ENCODE data around the gene SMARCAD1.

Gene SMARCAD1

DNA sequence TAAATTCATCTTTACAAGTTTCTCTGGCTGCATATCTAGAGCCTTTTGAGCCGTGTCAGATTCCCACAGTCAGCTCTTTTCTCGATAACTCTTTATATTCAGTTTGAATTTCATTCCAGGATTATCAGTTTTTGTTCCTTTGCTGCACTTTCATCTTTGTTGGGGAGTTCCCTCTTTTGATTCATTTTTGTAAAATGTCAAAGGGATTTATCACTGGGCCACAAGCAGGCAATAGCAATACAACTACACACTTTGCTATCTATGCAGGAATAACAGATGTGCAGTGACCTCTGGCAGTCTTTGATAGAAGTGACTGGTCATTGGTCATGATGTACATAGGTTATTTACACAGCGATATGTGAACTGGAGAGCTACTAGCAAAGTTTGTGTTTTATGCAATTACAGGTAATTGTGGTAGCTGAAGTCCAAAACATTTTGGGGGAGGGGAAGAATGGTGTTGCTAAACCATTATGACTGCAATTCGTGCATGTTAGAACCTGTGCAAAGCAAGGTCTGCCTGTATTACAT lies 91.1 kb downstream of the SMARCAD1 start:
- no peaks in the 10 kb centered on the region for H3K36me3 ChIP-seq (replicated peaks; ENCODE audit: low read depth, low read length)
- H3K27ac ChIP-seq (ENCODE audit: low read length), result no peak overlapping the region
- H3K4me3 ChIP-seq (ENCODE audit: low read length), result no peak overlapping the region
- H3K9ac ChIP-seq (ENCODE audit: low read length), result no peak overlapping the region
- no peaks in the 10 kb centered on the region for H3K27me3 ChIP-seq (ENCODE audit: low read depth, low read length)
- H3K4me2 ChIP-seq (ENCODE audit: low read length), result no peak overlapping the region
- TF ChIP-seq, protein P1, sequence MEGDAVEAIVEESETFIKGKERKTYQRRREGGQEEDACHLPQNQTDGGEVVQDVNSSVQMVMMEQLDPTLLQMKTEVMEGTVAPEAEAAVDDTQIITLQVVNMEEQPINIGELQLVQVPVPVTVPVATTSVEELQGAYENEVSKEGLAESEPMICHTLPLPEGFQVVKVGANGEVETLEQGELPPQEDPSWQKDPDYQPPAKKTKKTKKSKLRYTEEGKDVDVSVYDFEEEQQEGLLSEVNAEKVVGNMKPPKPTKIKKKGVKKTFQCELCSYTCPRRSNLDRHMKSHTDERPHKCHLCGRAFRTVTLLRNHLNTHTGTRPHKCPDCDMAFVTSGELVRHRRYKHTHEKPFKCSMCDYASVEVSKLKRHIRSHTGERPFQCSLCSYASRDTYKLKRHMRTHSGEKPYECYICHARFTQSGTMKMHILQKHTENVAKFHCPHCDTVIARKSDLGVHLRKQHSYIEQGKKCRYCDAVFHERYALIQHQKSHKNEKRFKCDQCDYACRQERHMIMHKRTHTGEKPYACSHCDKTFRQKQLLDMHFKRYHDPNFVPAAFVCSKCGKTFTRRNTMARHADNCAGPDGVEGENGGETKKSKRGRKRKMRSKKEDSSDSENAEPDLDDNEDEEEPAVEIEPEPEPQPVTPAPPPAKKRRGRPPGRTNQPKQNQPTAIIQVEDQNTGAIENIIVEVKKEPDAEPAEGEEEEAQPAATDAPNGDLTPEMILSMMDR (IDR thresholded peaks at IDR 0.05; ENCODE audit: low read depth, low read length), result no peak
- TF ChIP-seq EZH2phosphoT487 (IDR thresholded peaks at IDR 0.05; ENCODE audit: low read depth), result no peak
- H2AFZ ChIP-seq (ENCODE audit: low read depth, low read length), result no peak overlapping the region
- H4K20me1 ChIP-seq (ENCODE audit: insufficient read depth, low read length), result no peaks in the 10 kb centered on the region
- no peaks in the 10 kb centered on the region for H3K9me3 ChIP-seq (ENCODE audit: insufficient read depth, low read length)
- no peaks in the 10 kb centered on the region for H3K4me1 ChIP-seq (ENCODE audit: low read length)
- H3K79me2 ChIP-seq (ENCODE audit: low read length), result no peaks in the 10 kb centered on the region

DNA sequence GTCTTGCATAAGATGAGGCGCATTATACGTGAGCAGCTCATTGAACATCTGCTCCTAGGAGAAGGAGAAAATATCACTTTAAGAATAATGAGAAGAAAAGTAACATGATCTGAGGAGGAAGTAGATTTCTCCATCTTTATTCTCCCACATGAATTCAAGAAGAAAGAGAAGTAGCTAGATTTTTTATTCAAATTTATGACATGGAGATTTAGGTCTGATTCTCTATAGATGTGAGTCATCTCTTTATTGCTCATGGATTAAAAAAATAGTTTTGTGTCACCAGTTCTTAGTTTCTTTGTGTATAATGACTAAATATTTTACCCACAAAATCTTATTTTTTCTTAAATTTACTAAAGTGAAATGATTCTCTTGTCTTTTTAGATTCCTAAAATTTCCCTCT lies 94.5 kb downstream of the SMARCAD1 start:
- no peaks in the 10 kb centered on the region for H3K79me2 ChIP-seq (ENCODE audit: low read length)
- H3K27me3 ChIP-seq (ENCODE audit: low read depth, low read length), result no peaks in the 10 kb centered on the region
- H3K9me3 ChIP-seq (ENCODE audit: insufficient read depth, low read length), result no peaks in the 10 kb centered on the region
- H2AFZ ChIP-seq (ENCODE audit: low read depth, low read length), result no peak overlapping the region
- H3K36me3 ChIP-seq (replicated peaks; ENCODE audit: low read depth, low read length), result no peaks in the 10 kb centered on the region
- no peak overlapping the region for H3K9ac ChIP-seq (ENCODE audit: low read length)
- H3K4me2 ChIP-seq (ENCODE audit: low read length), result no peak overlapping the region
- H3K4me1 ChIP-seq (ENCODE audit: low read length), result no peaks in the 10 kb centered on the region
- no peaks in the 10 kb centered on the region for H4K20me1 ChIP-seq (ENCODE audit: insufficient read depth, low read length)
- TF ChIP-seq, protein P1 (IDR thresholded peaks at IDR 0.05; ENCODE audit: low read depth, low read length), result no peak
- no peak for TF ChIP-seq EZH2phosphoT487 (IDR thresholded peaks at IDR 0.05; ENCODE audit: low read depth)
- H3K27ac ChIP-seq (ENCODE audit: low read length), result no peak overlapping the region
- no peak overlapping the region for H3K4me3 ChIP-seq (ENCODE audit: low read length)

DNA sequence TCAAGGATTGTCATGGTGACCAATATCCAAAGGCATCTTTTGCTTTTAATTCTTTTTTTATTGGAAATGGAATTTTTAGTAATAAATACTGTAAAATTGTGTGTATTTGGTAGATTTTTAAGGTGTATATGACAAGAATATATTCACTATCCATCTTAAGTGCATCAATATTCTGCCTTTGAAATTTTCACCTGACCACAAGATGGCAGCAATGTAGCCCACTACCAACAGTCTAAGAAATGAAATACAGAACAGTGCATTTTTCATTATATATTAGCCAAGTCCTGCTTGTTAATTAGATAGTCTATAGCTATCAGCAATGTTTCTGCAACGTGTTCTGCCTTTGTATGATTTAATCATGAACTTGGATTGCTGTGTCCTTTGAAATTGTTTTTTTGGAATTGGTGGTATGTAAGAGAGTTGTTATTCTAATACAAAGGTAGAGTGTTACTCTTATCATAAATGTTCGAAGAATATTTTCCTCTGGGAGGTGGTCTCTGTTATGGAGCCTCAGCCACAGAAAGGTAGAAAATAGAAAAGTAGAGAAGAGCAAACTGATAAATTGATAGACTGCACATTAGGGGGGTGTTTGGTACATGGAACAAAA lies 96.8 kb downstream of the SMARCAD1 start:
- H3K36me3 ChIP-seq (replicated peaks; ENCODE audit: low read depth, low read length), result no peaks in the 10 kb centered on the region
- H3K9me3 ChIP-seq (ENCODE audit: insufficient read depth, low read length), result no peaks in the 10 kb centered on the region
- H3K4me2 ChIP-seq (ENCODE audit: low read length), result no peak overlapping the region
- H3K4me3 ChIP-seq (ENCODE audit: low read length), result no peak overlapping the region
- H3K79me2 ChIP-seq (ENCODE audit: low read length), result no peaks in the 10 kb centered on the region
- H4K20me1 ChIP-seq (ENCODE audit: insufficient read depth, low read length), result no peaks in the 10 kb centered on the region
- no peak overlapping the region for H3K27ac ChIP-seq (ENCODE audit: low read length)
- no peak overlapping the region for H2AFZ ChIP-seq (ENCODE audit: low read depth, low read length)
- no peak overlapping the region for H3K9ac ChIP-seq (ENCODE audit: low read length)
- H3K4me1 ChIP-seq (ENCODE audit: low read length), result no peaks in the 10 kb centered on the region
- H3K27me3 ChIP-seq (ENCODE audit: low read depth, low read length), result no peaks in the 10 kb centered on the region
- TF ChIP-seq EZH2phosphoT487 (IDR thresholded peaks at IDR 0.05; ENCODE audit: low read depth), result no peak
- TF ChIP-seq, protein P1 (IDR thresholded peaks at IDR 0.05; ENCODE audit: low read depth, low read length), result peak; percentile 73

DNA sequence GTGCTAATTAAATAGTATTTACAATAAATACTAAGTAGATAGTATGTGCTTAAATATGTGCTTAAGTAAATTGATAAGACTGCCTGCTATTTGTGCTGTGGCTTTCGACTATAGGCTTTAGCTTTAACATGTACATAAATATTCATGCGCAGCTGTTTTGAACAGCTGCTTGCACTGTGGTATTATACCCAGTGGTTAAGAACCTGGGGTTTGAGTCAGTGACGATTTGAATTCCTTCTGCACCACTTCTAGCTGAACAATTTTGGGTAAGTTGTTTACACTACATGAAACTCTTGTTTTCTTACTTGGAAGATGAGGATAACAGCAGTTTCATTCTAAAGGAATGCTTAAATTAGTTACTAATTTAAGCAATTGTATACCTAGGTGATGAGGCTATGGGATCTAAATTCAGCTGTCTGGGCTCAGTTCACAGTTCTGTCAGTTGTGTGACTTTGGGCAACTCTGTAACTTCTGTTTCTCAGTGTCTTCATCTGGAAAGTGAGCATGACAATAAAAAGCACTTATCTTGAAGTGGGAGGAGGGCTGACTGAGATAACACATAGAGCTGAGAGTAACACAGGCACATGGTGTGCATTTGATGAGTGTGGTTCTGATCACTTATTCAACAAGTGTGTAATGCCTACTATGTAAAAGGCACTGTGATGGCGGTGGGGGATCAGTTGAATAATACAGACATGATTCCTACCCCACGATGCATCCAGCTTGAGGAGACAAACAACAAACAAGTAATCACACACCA lies 98.0 kb downstream of the SMARCAD1 start:
- H3K4me3 ChIP-seq (ENCODE audit: low read length), result no peak overlapping the region
- H4K20me1 ChIP-seq (ENCODE audit: insufficient read depth, low read length), result no peaks in the 10 kb centered on the region
- no peak overlapping the region for H3K4me2 ChIP-seq (ENCODE audit: low read length)
- H3K9me3 ChIP-seq (ENCODE audit: insufficient read depth, low read length), result no peaks in the 10 kb centered on the region
- no peak overlapping the region for H3K9ac ChIP-seq (ENCODE audit: low read length)
- H2AFZ ChIP-seq (ENCODE audit: low read depth, low read length), result no peak overlapping the region
- TF ChIP-seq, protein P1 (IDR thresholded peaks at IDR 0.05; ENCODE audit: low read depth, low read length), result no peak
- TF ChIP-seq EZH2phosphoT487 (IDR thresholded peaks at IDR 0.05; ENCODE audit: low read depth), result no peak
- H3K36me3 ChIP-seq (replicated peaks; ENCODE audit: low read depth, low read length), result no peaks in the 10 kb centered on the region
- no peaks in the 10 kb centered on the region for H3K4me1 ChIP-seq (ENCODE audit: low read length)
- no peaks in the 10 kb centered on the region for H3K27me3 ChIP-seq (ENCODE audit: low read depth, low read length)
- H3K27ac ChIP-seq (ENCODE audit: low read length), result no peak overlapping the region
- H3K79me2 ChIP-seq (ENCODE audit: low read length), result no peaks in the 10 kb centered on the region

Data from OCI-LY3 (cell line).